HuH-7 (cell line): ENCODE results near the gene CDCA5.
"Not testable (repeated sequence)": the region's sequence is repeated elsewhere in the genome, so short reads cannot be mapped to it uniquely, and the experiment has no call there.

Experiments used
- DNase-seq: peaks from one replicate; pipeline ENCODE4 v3.0.0; 2011; ENCODE audit warnings: low spot score

CDCA5 gene

DNA sequence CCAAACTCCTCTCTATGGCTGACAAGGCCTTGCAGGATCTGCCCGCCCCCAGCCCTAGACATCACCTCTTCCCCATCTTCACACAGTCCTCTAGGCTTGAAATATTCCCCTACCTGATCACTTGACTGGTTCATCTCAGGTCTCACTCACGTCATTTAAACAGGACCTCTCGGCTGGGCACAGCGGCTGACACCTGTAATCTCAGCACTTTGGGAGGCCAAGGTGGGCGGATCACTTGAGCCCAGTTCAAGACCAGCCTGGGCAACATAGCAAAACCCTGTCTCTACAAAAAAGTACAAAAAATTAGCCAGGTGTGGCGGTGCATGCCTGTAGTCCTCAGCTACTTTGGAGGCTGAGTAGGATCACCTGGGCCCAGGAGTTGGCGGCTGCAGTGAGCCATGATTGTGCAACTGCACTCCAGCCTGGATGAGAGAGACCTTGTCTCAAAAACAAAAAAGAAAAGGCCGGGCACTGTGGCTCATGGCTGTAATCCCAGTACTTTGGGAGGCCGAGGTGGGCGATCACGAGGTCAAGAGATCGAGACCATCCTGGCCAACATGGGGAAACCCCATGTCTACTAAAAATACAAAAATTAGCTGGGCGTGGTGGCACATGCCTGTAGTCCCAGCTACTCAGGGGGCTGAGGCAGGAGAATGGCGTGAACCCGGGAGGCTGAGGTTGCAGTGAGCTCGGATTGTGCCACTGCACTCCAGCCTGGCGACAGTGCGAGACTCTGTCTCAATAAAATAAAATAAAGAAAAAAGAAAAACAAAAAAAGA, 35.2 kb upstream of the CDCA5 start:
- not testable (repeated sequence) for DNase-seq

DNA sequence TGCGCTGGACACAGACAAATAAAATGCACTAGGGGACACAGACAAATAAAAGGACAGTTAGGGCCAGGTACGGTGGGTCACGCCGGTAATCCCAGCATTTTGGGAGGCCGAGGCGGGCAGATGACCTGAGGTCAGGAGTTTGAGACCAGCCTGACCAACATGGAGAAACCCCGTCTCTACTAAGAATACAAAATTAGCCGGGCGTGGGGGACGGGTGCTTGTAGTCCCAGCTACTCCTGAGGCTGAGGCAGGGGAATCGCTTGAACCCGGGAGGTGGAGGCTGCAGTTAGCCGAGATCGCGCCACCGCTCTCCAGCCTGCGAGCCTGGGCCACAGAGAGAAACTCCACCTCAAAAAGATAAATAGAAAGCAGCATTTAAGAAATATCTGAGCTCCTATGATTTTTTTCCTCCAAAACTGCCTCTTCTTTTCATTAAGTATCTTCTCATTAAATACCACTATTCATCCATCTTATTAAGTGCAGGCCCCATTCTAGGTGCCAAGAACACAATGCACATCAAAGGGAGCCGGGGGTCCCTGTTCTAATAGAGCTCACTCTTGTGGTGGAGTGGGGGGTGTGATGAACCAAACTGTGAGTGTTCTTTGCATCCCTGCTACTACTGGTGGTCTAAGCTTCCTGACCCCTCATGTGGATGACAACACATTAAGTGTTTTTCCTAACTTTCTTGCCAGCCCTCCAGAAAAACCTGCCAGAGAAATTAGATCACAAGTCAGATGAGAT, 34.4 kb upstream of the CDCA5 start:
- DNase-seq, result no peak

DNA sequence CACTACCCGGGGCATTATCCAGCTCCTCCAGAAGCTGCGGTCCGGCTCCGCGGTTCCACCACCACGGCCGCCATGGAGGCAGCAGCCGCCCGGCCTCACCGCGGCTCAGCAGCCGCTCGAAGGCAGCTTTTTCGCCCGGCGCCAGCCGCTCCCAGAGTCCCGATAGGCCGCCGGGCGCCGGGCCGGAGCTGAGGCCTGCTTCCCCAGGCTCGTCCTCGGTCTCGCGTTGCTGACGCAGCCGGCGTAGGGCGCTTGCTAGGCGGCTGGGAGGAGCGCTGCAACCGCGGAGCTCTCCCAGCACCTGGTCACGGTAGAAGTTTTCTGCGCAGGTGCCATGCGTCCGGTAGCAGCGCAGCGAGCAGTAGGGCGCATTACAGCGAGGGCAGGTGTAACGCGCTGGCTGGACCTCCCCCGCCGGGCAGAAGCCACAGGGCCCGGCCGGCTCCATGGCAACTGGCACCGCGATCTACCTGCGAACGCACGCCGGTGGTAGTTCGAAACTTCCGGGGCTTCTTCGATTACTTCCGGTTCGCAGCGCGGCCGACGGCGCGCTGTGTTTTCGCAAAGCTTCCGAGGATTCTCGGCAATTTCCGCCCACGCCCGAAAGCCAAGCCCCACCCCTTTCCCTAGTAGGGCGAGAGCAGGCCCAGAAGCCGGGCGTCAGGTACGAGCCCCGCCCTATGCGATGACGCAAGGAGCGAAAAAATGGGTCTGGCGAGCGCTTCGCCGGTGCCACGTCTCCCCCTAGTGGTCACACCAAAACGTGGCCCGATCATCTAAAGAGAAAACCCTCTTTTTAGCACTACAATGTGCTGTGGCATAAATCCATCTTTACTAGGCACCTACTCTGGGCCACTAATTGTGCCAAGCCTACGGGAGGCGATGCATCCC, 33.6 kb upstream of the CDCA5 start, which contains the start of gene ZNHIT2:
Gene ZNHIT2 (minus strand): TSS at position 496 of the 891 bp plus-strand sequence. CDS start 48 bp downstream, at position 448.
- DNase-seq, result peak; percentile 82

DNA sequence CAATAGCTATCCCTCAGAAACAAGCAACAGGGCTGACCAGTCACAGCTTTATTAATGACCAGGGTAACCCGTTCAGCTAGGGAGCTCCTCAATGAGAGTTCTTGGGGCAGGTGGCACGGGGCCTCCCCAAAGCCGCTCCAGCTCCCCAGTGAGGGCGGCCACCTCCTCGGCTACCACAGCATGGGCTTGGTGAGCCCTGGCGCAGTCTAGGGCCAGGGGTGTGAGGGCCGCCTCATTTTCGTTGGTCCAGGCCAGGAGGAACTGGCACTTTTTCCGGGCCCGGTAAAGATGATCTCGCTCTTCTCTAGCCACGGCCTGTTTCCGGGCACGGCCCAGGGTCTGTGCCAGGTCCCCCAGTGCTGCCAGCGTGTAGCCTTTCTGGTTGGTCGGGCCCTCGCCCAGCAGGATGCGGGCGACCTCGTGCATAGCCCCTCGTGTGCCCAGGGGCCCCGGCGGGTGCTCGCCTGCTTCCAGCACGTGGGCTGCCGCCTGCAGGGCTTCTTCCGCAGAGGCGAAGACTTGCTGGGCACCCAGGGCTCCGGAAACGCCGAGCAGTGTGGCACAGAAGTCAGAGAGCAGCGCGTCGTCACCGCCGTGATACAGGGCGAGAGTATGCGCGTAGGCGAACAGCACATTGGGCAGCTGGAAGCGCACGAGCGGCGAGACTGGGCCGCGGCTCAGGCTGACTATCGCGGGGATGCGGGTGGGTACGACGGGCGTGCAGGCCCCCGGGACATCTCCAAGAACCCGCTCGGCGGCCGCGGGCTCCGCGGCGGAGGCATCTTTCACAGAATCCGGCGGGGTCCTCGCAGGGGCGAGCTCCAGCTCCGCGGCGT, 32.7 kb upstream of the CDCA5 start:
- DNase-seq, result no peak

DNA sequence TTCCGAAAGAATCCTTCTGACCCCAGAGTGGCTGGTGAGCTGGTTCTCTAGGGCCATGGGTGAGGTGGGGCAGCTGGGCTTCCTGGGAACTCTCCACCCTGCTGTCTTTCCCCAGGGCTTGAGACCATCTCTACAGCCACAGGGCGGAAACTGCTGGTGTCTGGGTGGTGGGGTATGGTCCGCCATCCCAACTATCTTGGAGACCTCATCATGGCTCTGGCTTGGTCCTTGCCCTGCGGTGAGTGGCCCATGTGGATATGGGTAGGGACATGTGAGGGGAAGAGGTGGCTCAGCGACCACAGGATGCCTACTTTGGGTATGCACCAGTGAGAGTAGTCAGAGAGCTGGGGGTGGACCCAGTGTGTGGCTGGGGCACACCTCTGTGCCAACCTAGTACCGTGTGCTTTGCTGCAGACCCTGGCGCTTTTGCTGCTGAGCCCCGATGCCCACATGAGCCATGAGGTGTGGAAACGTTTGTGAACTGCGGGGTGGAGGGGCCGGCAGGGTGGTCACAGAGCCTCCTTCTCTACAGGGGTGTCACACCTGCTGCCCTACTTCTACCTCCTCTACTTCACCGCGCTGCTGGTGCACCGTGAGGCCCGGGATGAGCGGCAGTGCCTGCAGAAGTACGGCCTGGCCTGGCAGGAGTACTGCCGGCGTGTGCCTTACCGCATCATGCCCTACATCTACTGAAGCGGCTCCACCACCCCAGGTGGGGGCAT, 31.7 kb upstream of the CDCA5 start:
- no peak for DNase-seq

DNA sequence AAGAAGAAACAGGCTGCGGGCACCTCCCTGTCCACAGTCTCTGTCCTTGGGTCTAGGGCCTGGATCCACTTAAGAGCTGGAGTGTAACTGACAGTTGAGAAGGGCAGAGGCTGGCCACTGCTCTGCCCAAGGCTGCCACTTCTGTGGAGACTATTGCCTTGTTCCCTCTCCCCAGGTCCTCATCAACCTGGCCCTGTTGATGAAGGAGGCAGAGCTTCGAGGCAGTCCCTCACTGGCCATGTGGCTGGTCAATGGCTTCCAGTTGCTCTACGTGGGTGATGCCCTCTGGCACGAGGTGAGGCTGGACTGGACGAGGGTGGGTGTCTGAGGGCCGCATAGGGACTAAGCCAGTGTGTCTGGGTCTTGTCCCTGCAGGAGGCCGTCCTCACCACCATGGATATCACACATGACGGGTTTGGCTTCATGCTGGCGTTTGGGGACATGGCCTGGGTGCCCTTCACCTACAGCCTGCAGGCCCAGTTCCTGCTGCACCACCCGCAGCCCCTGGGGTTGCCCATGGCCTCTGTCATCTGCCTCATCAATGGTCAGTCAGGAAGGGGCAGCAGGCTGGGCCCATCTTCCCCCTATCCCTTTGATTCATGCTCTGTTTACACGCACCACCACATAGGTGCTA, 30.8 kb upstream of the CDCA5 start:
- no peak for DNase-seq

DNA sequence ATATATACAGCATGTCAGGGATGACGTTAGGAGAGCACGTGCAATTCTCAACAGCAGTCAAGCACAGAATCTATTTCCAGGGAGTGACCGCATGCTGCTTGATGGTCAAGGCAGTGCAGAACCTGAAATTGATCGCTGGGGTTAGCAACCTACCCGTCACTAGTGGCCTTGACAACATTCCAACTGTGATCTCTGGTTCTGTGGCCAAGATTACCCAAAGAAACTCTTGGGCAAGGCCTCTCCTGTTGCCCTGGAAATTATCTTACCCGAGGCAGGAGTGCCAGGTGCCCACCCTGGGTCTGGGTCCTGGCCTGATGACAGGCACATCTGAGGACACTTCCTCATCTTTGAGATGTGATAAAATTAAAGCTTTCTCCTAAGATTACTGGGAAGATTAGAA, 30.0 kb upstream of the CDCA5 start:
- no peak for DNase-seq

DNA sequence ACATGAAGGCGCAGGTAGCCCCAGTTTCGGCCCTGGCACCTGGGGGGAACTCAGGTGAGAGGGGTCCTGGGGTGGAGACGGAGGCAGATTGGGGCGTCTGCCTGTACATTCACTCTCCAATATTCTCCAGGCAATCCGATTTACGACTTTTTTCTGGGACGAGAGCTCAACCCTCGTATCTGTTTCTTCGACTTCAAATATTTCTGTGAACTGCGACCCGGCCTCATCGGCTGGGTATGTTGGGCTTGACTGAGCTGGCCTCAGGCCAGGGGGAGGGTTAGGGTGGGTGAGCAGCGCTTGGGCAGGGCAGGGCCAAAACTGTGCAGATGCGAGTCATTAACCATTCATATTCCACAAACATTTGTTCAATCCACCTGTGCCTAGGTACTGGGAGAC, 29.5 kb upstream of the CDCA5 start:
- DNase-seq, result peak; percentile 36

DNA sequence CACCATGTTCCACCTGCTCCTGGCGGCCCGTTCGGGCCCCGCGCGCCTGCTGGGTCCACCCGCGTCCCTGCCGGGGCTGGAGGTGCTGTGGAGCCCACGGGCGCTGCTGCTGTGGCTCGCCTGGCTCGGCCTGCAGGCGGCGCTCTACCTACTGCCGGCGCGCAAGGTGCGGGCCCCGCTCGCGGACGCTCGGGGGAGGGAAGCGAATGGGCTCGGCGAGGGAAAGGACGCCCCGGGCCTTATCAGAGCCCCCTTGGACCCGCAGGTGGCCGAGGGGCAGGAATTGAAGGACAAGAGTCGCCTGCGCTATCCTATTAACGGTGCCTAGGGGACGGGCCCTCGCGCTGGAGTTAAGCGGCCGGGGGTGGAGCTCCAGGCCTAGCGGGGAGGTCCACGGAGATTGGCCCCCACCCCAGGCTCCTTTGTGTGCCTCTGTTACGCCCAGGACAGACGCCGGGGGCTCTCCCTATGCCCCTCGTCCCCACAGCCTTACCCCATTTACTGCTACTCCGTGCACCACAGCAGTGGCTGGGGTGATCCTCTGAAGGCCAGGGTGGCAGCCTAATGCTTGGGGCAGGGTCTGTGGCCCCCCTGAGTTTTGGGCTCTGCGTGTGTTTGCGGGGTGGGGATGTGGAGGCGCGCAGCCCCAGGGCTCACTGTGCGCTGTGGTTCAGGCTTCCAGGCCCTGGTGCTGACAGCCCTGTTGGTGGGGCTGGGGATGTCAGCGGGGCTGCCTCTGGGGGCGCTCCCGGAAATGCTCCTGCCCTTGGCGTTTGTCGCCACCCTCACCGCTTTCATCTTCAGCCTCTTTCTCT, 28.9 kb upstream of the CDCA5 start:
- peak; percentile 73 for DNase-seq

DNA sequence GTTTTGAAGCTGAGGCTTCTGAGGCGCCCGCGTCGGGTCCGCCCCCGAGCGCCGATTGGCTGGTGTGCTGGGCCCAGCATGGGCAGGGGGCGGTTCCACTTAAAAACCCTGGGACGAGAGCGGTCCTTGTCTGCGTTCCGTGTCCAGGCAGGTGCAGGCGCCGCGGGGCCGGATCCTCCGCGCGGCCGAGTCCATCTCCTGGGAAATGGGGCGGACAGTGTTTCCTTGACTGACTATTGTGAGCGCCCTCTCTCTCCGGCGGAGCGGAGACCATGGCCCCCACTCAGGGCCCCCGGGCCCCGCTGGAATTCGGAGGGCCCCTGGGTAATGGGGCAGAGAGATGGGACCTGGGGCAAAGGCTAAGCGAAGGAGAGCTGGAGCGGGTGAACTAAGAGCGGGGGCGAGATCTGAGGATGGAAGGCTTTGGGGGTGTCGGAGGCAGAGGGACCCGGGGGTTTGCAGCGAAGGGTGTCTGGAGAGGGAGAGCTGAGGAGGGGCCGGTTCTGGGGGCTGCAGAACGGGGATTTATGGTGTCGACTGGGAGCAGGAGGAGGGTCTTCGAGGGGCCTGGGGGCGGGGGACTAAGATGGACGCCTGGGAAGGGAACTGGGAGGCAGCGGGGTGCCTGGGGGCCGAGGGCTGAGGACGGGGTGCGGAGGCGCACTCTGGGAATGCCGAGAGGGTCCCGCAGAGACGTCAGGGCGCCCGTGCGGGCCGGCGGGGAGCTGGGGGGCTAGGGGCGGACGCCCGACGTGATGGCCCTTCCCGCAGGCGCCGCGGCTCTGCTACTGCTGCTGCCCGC, 28.1 kb upstream of the CDCA5 start, which contains the start of gene TM7SF2:
Gene TM7SF2 (plus strand): TSS at position 129 of the 802 bp plus-strand sequence. CDS start 144 bp downstream, at position 273.
- DNase-seq, result peak; percentile 97

DNA sequence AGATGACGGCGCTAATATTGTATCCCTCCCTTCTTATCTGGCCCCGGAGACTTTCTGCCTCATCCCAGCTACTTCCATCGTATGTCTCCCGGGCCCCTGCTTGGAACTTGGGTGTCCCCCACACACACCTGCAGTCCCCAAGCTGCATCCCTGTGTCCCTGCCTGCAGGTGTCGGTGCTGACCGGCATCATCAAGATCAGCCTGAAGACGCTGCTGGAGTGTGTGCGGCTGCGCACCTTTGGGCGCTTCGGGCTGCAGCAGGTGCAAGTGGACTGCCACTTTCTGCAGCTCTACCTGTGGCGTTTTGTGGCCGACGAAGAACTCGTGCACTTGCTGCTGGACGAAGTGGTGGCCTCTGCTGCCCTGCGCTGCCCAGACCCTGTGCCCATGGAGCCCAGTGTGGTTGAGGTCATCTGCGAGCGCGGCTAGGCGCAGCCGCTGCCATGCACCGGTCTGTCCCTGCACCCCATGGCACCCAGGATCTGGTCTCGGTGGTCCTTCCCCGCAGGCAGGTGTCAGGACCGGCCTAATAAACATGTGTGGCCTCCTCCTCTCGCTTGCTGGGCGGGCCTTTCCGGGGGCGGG, 27.4 kb upstream of the CDCA5 start:
- no peak for DNase-seq

DNA sequence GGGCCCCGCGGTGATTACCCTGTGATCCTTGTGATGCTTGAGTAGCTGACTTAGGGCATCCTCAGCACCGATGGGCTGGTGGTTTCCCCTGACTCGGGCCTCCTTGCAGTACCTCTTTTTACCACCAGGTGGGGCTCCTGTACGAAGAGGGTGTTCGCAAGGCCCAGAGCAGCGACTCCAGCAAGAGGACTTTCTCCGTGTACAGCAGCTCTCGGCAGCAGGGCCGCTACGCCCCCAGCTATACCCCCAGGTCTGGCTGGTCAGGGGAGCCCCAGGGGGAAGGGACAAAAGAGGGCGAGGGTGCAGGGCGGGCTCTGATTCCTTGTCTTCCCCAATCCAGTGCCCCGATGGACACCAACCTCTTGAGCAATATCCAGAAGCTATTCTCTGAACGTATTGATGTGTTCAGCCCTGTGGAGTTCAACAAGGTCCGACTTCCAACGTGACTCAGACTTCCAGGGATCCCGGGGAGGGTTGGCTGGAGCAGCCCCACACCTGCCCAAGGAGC, 26.6 kb upstream of the CDCA5 start:
- peak; percentile 88 for DNase-seq

DNA sequence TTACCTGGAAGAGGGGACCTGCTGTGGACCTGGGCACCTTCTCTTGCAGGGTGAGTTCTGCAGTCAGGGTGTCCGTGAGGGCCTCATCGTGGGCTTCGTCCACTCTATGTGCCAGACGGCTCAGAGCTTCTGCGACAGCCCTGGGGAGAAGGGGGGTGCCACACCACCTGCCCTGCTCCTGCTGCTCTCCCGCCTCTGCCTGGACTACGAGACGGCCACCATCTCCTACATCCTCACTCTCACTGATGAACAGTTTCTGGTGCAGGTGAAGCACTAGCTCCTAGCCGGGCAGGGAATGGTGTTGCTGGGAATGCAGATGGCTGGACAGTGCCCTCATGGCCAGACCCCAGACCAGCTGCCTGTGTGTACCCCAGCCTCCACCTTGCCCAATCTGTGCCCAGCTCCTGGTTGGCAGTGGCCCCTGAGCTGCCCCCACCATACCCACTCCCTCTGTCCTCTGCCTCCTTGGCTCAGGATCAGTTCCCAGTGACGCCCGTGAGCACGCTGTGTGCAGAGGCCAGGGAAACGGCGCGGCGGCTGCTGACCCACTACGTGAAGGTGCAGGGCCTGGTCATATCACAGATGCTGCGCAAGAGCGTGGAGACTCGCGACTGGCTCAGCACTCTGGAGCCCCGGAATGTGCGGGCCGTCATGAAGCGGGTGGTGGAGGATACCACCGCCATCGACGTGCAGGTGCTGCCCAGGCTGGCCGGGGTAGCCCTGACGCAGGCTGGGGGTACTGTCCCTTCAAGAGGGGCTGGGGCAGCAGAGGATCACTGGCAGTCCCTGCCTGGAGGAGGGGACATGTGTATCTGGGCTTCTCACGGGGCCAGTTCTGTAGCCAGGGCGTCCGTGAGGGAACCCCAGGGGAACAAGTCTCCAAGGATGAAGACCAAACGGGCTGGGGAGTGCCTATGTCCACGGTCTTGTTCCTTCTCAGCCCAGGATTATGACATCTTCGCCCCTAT, 25.7 kb upstream of the CDCA5 start:
- no peak for DNase-seq

DNA sequence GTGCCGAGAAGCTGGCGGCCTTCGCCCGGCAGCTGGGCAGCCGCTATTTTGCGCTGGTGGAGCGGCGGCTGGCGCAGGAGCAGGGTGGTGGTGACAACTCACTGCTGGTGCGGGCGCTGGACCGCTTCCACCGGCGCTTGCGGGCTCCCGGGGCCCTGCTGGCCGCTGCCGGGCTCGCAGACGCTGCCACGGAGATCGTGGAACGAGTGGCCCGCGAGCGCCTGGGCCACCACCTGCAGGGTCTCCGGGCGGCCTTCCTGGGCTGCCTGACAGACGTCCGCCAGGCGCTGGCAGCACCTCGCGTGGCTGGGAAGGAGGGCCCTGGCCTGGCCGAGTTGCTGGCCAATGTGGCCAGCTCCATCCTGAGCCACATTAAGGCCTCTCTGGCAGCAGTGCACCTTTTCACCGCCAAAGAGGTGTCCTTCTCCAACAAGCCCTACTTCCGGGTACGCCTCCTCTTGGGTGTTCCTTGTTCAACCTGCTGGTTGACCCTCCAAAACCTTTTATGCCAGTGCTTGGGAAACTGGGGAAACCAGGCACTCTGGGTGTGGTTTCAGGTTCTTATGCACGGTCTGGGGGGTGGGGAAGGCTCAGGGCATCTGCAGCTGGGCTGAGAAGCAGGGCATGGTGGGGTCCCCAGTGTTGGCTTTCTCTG, 24.8 kb upstream of the CDCA5 start:
- no peak for DNase-seq

DNA sequence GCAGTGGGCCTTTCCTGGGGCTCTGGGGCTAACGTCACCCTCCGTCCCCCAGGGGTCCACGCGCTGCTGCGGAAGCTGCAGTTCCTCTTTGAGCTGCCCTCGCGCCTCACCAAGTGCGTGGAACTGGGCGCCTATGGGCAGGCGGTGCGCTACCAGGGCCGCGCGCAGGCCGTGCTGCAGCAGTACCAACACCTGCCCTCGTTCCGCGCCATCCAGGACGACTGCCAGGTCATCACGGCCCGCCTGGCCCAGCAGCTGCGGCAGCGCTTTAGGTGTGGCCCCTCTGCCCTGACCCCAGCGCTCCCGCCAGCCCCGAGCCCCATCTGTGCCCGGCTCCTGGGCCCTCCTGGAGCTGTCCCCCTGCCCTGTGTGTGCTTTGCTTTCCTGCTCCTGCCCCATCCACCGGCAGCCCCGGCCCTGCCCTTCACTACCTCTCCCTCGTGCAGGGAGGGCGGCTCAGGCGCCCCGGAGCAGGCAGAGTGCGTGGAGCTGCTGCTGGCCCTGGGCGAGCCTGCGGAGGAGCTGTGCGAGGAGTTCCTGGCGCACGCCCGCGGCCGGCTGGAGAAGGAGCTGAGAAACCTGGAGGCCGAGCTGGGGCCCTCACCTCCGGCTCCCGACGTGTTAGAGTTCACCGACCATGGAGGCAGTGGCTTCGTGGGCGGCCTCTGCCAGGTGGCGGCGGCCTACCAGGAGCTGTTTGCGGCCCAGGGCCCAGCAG, 24.1 kb upstream of the CDCA5 start:
- no peak for DNase-seq
